Measurements from ENCODE around the gene FASTKD1. TPM values are rescaled to one million over a fixed set of nuclear protein-coding genes. Genes with fewer than 3 reads are reported as not detected.

FASTKD1 gene
- total RNA-seq, 2 experiments from 2014 or later: 6.3 to 7.2 TPM

- no peaks in the 10 kb centered on the region for H3K4me1 Mint-ChIP-seq (ENCODE audit: low read depth)
- H3K27me3 ChIP-seq (ENCODE audit: control insufficient read depth in 1 of 2, insufficient read depth in 2 of 2, low read length in 2 of 2): no peaks in the 10 kb centered on the region
- peaks cover 14% of the 10 kb centered on the region for H3K36me3 Mint-ChIP-seq (ENCODE audit: low read depth)
- ATAC-seq (ENCODE audit: poor library complexity) (no peak), DNase-seq (no peak)
- no peaks in the 10 kb centered on the region for H3K9me3 Mint-ChIP-seq
- H3K27ac Mint-ChIP-seq: no peak overlapping the region
- no peak overlapping the region for H3K27ac ChIP-seq (ENCODE audit: low read depth in 1 of 2, low read length in 2 of 2)
- no peak overlapping the region for H3K4me3 ChIP-seq (ENCODE audit: low read length)
- no peaks in the 10 kb centered on the region for H3K27me3 Mint-ChIP-seq
- POLR2A ChIA-PET: interaction anchor here (0.8 kb wide), 1 partner anchor 12 kb away, joined by 3 read pairs; no protein-coding TSS in a partner anchor
- no peaks in the 10 kb centered on the region for H3K36me3 ChIP-seq (ENCODE audit: insufficient read depth, low read length)
- intact Hi-C loops (cut with DNase I, micrococcal nuclease): no loop called here
- no peaks in the 10 kb centered on the region for H3K9me3 ChIP-seq (ENCODE audit: control insufficient read depth in 1 of 2, insufficient read depth in 1 of 2, low read length in 2 of 2)
- H3K4me1 ChIP-seq (ENCODE audit: insufficient read depth, low read length): no peaks in the 10 kb centered on the region
- CTCF ChIA-PET: interaction anchor here (1.4 kb wide), 1 partner anchor 21 kb away, joined by 3 read pairs; no protein-coding TSS in a partner anchor
- no peak overlapping the region for H3K4me3 Mint-ChIP-seq
- TF ChIP-seq CTCF (IDR thresholded peaks at IDR 0.05): no peak
Observed at GRCh38 chr2:169493360-169493759, 80.3 kb downstream of the FASTKD1 start.

- Mint-ChIP-seq H3K36me3 (ENCODE audit: low read depth) (peaks cover 17% of the 10 kb centered on the region), H3K4me3 (no peak overlapping the region), H3K4me1 (ENCODE audit: low read depth) (no peaks in the 10 kb centered on the region), H3K27me3 (no peaks in the 10 kb centered on the region), H3K9me3 (no peaks in the 10 kb centered on the region), H3K27ac (no peak overlapping the region)
- ATAC-seq (ENCODE audit: poor library complexity) (no peak), DNase-seq (no peak)
- Histone ChIP-seq H3K4me1 (ENCODE audit: insufficient read depth, low read length) (no peaks in the 10 kb centered on the region), H3K4me3 (ENCODE audit: low read length) (no peak overlapping the region), H3K27me3 (ENCODE audit: control insufficient read depth in 1 of 2, insufficient read depth in 2 of 2, low read length in 2 of 2) (no peaks in the 10 kb centered on the region), H3K27ac (ENCODE audit: low read depth in 1 of 2, low read length in 2 of 2) (no peak overlapping the region), H3K9me3 (ENCODE audit: control insufficient read depth in 1 of 2, insufficient read depth in 1 of 2, low read length in 2 of 2) (no peaks in the 10 kb centered on the region), H3K36me3 (ENCODE audit: insufficient read depth, low read length) (no peaks in the 10 kb centered on the region)
- CTCF ChIA-PET: interaction anchor here (0.6 kb wide), 1 partner anchor 309 kb away, joined by 3 read pairs; no protein-coding TSS in a partner anchor
- POLR2A ChIA-PET: no interaction called here
- intact Hi-C loops (cut with DNase I, micrococcal nuclease): no loop called here
- TF ChIP-seq CTCF (IDR thresholded peaks at IDR 0.05): no peak
Observed at GRCh38 chr2:169491378-169491777, 82.3 kb downstream of the FASTKD1 start.

GRCh38 chr2:169490834-169491233 is 82.8 kb downstream of the FASTKD1 start:
- Mint-ChIP-seq H3K4me1 (ENCODE audit: low read depth) (no peaks in the 10 kb centered on the region), H3K4me3 (no peak overlapping the region), H3K27ac (no peak overlapping the region), H3K27me3 (no peaks in the 10 kb centered on the region), H3K9me3 (no peaks in the 10 kb centered on the region), H3K36me3 (ENCODE audit: low read depth) (peaks cover 17% of the 10 kb centered on the region)
- Histone ChIP-seq H3K27me3 (ENCODE audit: control insufficient read depth in 1 of 2, insufficient read depth in 2 of 2, low read length in 2 of 2) (no peaks in the 10 kb centered on the region), H3K4me1 (ENCODE audit: insufficient read depth, low read length) (no peaks in the 10 kb centered on the region), H3K9me3 (ENCODE audit: control insufficient read depth in 1 of 2, insufficient read depth in 1 of 2, low read length in 2 of 2) (no peaks in the 10 kb centered on the region), H3K36me3 (ENCODE audit: insufficient read depth, low read length) (no peaks in the 10 kb centered on the region), H3K27ac (ENCODE audit: low read depth in 1 of 2, low read length in 2 of 2) (no peak overlapping the region), H3K4me3 (ENCODE audit: low read length) (no peak overlapping the region)
- ATAC-seq (ENCODE audit: poor library complexity) (no peak), DNase-seq (no peak)
- TF ChIP-seq CTCF (IDR thresholded peaks at IDR 0.05): no peak
- ChIA-PET CTCF (interaction anchor here (0.6 kb wide), 1 partner anchor 310 kb away, joined by 3 read pairs; no protein-coding TSS in a partner anchor), POLR2A (no interaction called here)
- intact Hi-C loops (cut with DNase I, micrococcal nuclease): no loop called here

Measured in CD4-positive, alpha-beta T cell (primary cell).